ES-I3 (cell line): ENCODE measurements around the gene ZNF177.
"Not testable (repeated sequence)": the region's sequence is repeated elsewhere in the genome, so short reads cannot be mapped to it uniquely, and the experiment has no call there.

ENCODE experiments used
- H3K36me3 ChIP-seq: 2 replicates; pipeline ENCODE4 v1.6.1; 2013; ENCODE audit warnings: mild to moderate bottlenecking, low read length, control low read depth, moderate library complexity; ENCODE audit not compliant: insufficient read depth
- H3K4me1 ChIP-seq: 2 replicates; pipeline ENCODE4 v1.6.1; 2013; ENCODE audit warnings: mild to moderate bottlenecking, control low read depth, low read length; ENCODE audit not compliant: insufficient read depth
- H3K9ac ChIP-seq: 2 replicates; pipeline ENCODE4 v1.6.1; 2013; ENCODE audit warnings: low read depth, mild to moderate bottlenecking, low read length, moderate library complexity
- H3K9me3 ChIP-seq: 2 replicates; pipeline ENCODE4 v1.6.1; 2013; ENCODE audit warnings: mild to moderate bottlenecking, low read length, moderate library complexity; ENCODE audit not compliant: control insufficient read depth, insufficient read depth

The ZNF177 gene

GRCh38 chr19:9362905-9363304 is at the start of gene ZNF177:
Gene ZNF177 (plus strand): TSS chr19:9363013. CDS start chr19:9378312, 15,299 bp downstream.
- Histone ChIP-seq H3K9ac (peak within 1 kb of the TSS; percentile 36; the same call in 1 of the 2 replicates), H3K36me3 (no peaks in the 10 kb centered on the region; the same call in 1 of the 2 replicates), H3K4me1 (no peaks in the 10 kb centered on the region), H3K9me3 (no peaks in the 10 kb centered on the region; the same call in none of the 2 replicates)

GRCh38 chr19:9313756-9314155 is 49.1 kb upstream of the ZNF177 start:
- no peak overlapping the region for H3K9ac ChIP-seq

DNA sequence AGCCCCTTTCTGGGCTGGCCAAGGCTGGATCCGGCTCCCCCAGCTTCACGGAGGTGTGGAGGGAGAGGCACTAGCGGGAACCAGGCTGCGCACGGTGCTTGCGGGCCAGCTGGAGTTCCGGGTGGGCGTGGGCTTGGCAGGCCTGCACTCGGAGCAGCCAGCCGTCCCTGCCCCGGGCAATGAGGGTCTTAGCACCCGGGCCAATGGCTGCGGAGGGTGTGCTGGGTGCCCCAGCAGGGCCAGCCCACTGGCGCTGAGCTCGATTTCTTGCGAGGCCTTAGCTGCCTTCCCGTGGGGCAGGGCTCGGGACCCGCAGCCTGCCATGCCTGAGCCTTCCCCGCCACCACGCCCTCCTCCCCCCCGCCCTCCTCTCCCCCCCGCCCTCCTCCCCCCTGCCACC is 41.5 kb upstream of the ZNF177 start:
- Histone ChIP-seq H3K4me1 (no peaks in the 10 kb centered on the region), H3K9ac (no peak overlapping the region), H3K9me3 (no peaks in the 10 kb centered on the region; the same call in 1 of the 2 replicates), H3K36me3 (no peaks in the 10 kb centered on the region)

More at GRCh38 chr19:9313756-9314155, 49.1 kb upstream of the ZNF177 start:
- H3K36me3 ChIP-seq: no peaks in the 10 kb centered on the region
- no peaks in the 10 kb centered on the region for H3K9me3 ChIP-seq
- H3K4me1 ChIP-seq: no peaks in the 10 kb centered on the region

GRCh38 chr19:9321756-9322155 is 41.1 kb upstream of the ZNF177 start:
- not testable (repeated sequence) for H3K36me3 ChIP-seq

DNA sequence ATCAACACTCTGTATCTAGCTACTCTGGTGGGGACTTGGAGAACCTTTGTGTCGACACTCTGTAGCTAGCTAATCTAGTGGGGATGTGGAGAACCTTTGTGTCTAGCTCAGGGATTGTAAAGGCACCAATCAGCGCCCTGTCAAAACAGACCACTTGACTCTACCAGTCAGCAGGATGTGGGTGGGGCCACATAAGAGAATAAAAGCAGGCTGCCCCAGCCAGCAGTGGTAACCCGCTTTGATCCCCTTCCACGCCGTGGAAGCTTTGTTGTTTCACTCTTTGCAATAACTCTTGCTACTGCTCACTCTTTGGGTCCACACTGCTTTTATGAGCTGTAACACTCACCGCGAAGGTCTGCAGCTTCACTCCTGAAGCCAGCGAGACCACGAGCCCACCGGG is 40.6 kb upstream of the ZNF177 start:
- not testable (repeated sequence) for H3K36me3 ChIP-seq, H3K4me1 ChIP-seq, H3K9me3 ChIP-seq, H3K9ac ChIP-seq

More at GRCh38 chr19:9321756-9322155, 41.1 kb upstream of the ZNF177 start:
- not testable (repeated sequence) for H3K4me1 ChIP-seq, H3K9me3 ChIP-seq, H3K9ac ChIP-seq

GRCh38 chr19:9323557-9323918 is 39.3 kb upstream of the ZNF177 start:
- peak overlapping the region; percentile 94; the same call in 1 of the 2 replicates for H3K9ac ChIP-seq
- H3K4me1 ChIP-seq: no peaks in the 10 kb centered on the region
- H3K36me3 ChIP-seq: peaks cover 2% of the 10 kb centered on the region; the same call in 1 of the 2 replicates
- no peaks in the 10 kb centered on the region; the same call in 1 of the 2 replicates for H3K9me3 ChIP-seq

DNA sequence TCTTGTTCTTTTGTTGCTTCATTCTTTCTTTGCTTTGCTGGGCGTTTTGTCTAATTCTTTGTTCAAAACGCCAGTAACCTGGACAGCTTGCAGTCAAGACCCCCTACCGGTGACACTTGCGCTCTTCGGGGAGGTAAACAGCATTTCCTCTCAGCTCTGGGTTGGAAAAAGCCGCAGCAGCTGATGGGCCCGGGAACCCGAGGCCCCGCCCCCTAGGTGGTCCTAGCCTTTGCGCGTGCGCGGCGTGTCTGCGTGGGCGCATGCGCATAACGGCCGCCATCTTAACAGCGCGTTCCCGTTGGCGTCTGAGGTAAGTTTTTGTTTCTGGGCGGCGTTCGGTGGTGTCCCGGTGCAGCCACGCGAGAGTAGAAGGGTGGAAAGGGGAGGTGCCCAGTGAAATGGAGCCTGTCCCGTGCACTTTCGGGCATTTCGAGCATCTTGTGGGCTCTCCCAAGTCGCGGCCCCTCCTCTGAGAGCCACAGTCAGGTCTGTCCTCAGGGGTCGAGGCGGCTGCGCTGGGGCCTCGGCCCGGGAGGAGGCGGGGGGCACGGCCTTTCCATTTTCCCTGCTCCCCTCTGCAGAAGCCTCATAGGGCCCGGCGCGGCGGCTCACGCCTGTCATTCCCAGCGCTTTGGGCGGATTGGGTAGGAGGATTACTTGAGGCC is 38.8 kb upstream of the ZNF177 start, which contains the start of gene ZNF559:
TSS of gene ZNF559 (plus strand) at position 261 of the 665 bp plus-strand sequence. CDS start 14,371 bp downstream, outside the sequence.
- no peaks in the 10 kb centered on the region for H3K4me1 ChIP-seq
- no peaks in the 10 kb centered on the region; the same call in none of the 2 replicates for H3K9me3 ChIP-seq
- peak within 1 kb of the TSS; percentile 94 for H3K9ac ChIP-seq
- peaks cover 2% of the 10 kb centered on the region; the same call in 1 of the 2 replicates for H3K36me3 ChIP-seq

DNA sequence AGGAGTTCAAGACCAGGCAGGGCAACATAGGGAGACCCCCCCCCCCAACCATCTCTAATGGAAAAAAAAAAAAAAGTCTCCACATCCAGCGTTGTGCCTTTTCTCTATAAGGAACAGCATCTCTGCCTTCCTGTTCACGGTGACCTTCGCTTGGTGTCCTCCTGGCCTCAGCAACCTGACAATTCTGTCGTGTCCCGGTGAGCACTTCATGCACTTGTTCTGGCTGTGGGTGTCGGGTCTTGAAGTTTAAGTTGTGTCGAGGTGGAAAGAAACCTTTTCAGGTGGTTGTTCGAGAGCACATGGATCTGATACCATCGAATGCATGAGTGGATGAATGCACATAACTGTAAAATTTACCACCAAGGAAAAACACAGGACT is 38.2 kb upstream of the ZNF177 start:
- Histone ChIP-seq H3K36me3 (peaks cover 2% of the 10 kb centered on the region; the same call in 1 of the 2 replicates), H3K9me3 (no peaks in the 10 kb centered on the region; the same call in none of the 2 replicates), H3K9ac (peak overlapping the region; percentile 94), H3K4me1 (no peaks in the 10 kb centered on the region)

DNA sequence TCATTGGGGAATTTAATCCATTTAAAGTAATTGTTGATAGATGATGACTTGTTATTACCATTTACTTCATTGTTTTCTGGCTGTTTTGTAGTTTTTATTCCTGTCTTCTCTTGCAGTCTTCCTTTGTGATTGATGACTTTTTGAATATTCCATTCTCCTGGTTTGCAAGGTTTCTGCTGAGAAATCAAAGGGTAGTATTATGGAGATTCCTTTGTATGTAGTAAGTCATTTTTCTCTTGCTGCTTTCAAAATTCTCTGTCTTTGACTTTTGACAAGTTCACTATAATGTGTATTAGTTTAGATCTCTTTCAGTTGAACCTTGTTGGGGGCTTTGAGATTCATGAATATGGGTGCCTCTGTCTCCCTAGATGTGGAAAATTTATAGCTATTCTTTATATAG is 32.8 kb upstream of the ZNF177 start:
- no peak overlapping the region for H3K9ac ChIP-seq
- H3K9me3 ChIP-seq: peaks cover 15% of the 10 kb centered on the region
- no peaks in the 10 kb centered on the region for H3K4me1 ChIP-seq
- peaks cover 2% of the 10 kb centered on the region; the same call in 1 of the 2 replicates for H3K36me3 ChIP-seq

- Histone ChIP-seq H3K9me3 (peaks cover 50% of the 10 kb centered on the region), H3K9ac (no peak overlapping the region), H3K4me1 (no peaks in the 10 kb centered on the region), H3K36me3 (peaks cover 14% of the 10 kb centered on the region)
Measured at GRCh38 chr19:9342610-9343304, 20.1 kb upstream of the ZNF177 start.

DNA sequence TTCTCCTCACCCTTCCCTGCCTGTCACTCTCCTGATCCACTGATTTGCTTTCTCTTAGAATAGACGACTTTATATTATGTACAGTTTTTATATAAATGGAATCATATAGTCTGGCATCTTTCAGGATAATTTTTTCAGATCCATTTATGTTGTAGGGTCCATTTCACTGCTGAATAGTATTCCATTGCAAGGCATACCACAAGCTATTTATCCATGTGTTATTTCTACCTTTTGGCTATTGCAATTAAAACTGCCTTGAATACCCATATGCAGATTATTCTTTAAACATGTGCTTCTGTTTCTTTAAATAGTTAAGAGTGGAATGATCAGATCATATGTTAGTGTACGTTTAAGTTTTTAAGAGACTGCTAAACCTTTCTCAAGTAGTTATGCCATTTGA is 17.8 kb upstream of the ZNF177 start:
- H3K9ac ChIP-seq: no peak overlapping the region
- H3K9me3 ChIP-seq: peaks cover 41% of the 10 kb centered on the region
- no peaks in the 10 kb centered on the region for H3K4me1 ChIP-seq
- peaks cover 14% of the 10 kb centered on the region; the same call in 1 of the 2 replicates for H3K36me3 ChIP-seq

GRCh38 chr19:9348253-9348652 is 14.6 kb upstream of the ZNF177 start:
- H3K4me1 ChIP-seq: no peaks in the 10 kb centered on the region
- H3K9me3 ChIP-seq: peaks cover 21% of the 10 kb centered on the region
- no peak overlapping the region for H3K9ac ChIP-seq
- H3K36me3 ChIP-seq: peaks cover 5% of the 10 kb centered on the region; the same call in 1 of the 2 replicates

GRCh38 chr19:9348671-9349070 is 14.1 kb upstream of the ZNF177 start:
- Histone ChIP-seq H3K4me1 (no peaks in the 10 kb centered on the region), H3K9me3 (peaks cover 17% of the 10 kb centered on the region), H3K9ac (no peak overlapping the region), H3K36me3 (peaks cover under 1% of the 10 kb centered on the region; the same call in 1 of the 2 replicates)

DNA sequence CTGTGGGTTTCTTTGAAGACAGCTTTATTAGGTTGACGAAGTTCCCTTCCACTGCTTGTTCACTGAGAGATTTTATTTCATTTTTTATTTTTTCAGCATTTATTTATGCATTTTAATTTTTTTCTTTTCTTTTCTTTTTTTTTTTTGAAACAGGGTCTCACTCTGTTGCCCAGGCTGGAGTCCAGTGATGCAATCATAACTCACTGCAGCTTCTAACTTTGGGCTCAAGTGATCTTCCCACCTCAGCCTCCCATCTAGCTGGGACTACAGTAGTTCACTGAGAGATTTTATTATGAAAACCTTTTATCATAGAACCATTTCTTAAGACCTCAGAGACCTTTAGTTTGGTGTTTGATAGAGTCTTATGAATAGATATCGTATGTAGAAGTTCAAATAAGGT is 10.3 kb upstream of the ZNF177 start:
- H3K9me3 ChIP-seq: no peaks in the 10 kb centered on the region; the same call in 1 of the 2 replicates
- H3K36me3 ChIP-seq: no peaks in the 10 kb centered on the region
- no peaks in the 10 kb centered on the region for H3K4me1 ChIP-seq
- H3K9ac ChIP-seq: no peak overlapping the region

DNA sequence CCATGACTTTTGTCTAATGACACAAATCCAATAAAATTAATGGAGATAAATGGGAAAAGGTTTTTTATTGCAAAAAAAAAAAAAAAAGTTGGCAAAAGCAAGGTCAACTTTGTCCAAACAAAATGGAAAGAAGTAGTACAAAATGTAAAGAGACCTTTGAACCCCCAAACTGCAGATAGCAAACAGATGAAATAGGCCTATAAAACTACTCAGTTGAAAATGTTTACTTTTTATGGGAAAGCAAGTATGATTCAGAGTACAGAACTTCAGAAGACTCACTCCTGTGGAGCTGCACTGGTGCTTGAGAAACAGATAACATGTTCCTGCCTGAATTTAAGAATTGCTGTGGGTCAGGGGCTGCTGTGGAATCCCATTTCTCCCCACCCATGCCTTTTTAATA is 9.8 kb upstream of the ZNF177 start:
- no peak overlapping the region for H3K9ac ChIP-seq
- H3K4me1 ChIP-seq: no peaks in the 10 kb centered on the region
- H3K36me3 ChIP-seq: no peaks in the 10 kb centered on the region
- no peaks in the 10 kb centered on the region; the same call in 1 of the 2 replicates for H3K9me3 ChIP-seq
